Activated T-helper 1 cell treated with Interleukin-2 at 50 U/mL for 16 hours (primary cell): ENCODE data around the gene IL1RN.

Source experiments
- DNase-seq: peaks from one replicate; pipeline ENCODE4 v3.0.0-alpha.2; 2020; ENCODE audit warnings: low read depth

IL1RN gene

DNA sequence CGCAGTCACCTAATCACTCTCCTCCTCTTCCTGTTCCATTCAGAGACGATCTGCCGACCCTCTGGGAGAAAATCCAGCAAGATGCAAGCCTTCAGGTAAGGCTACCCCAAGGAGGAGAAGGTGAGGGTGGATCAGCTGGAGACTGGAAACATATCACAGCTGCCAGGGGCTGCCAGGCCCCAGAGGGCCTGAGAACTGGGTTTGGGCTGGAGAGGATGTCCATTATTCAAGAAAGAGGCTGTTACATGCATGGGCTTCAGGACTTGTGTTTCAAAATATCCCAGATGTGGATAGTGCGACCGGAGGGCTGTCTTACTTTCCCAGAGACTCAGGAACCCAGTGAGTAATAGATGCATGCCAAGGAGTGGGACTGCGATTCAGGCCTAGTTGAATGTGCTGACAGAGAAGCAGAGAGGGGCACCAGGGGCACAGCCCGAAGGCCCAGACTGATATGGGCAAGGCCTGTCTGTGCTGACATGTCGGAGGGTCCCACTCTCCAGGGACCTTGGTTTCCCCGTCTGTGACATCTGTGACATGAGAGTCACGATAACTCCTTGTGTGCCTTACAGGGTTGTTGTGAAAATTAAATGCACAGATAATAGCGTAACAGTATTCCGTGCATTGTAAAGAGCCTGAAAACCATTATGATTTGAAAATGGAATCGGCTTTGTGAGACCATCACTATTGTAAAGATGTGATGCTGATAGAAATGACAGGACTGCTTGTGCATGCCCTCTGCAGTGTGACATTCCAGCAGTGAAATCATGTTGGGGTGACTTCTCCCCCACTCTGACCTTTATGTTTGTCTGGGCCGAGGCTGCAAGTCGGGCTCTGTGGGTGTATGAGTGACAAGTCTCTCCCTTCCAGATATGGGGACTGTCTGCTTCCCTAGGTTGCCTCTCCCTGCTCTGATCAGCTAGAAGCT is 510 bp downstream of the IL1RN start:
- DNase-seq: no peak

DNA sequence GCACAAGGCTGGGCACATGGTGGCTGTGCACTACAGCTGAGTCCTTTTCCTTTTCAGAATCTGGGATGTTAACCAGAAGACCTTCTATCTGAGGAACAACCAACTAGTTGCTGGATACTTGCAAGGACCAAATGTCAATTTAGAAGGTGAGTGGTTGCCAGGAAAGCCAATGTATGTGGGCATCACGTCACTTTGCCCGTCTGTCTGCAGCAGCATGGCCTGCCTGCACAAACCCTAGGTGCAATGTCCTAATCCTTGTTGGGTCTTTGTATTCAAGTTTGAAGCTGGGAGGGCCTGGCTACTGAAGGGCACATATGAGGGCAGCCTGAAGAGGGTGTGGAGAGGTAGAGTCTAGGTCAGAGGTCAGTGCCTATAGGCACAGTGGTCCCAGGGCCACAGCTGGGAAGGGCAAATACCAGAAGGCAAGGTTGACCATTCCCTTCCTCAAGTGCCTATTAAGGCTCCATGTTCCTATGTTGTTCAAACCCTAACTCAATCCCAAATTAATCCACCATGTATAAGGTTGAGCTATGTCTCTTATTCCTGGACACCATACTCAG is 2.2 kb downstream of the IL1RN start:
- no peak for DNase-seq

DNA sequence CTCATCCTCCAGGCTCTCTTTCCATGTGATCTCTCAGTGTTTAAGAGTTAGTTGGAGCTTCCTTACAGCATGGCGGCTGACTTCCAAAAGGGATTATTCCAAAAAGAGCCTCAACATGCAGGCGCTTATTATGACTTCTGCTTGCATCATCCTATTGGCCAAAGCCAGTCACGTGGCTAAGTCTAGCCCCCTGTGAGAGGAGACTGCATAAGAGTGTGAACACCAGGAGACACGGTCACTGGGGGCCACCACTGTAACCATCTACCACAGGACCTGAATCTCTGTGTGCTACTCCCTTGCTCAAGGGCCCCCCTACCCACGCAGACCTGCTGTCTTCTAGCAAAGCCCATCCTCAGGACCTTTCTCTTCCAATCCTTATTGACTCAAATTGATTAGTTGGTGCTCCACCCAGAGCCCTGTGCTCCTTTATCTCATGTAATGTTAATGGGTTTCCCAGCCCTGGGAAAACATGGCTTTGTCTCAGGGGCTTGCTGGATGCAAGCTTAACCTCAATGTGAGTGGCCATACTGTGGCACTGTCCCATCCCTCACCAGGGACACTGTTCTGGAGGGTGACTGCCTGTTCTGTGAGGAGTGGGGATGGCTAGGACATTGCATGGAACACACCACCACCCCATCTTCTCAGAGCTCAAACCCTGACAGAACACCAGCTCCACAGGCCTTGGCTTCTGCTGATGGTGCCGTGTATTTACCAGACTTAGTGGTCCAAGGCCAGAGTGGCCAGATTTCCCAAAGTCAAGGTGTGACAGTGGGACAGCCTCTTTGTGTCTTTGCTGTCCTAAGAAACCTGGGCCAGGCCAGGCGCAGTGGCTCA is 4.2 kb downstream of the IL1RN start:
- DNase-seq: no peak

DNA sequence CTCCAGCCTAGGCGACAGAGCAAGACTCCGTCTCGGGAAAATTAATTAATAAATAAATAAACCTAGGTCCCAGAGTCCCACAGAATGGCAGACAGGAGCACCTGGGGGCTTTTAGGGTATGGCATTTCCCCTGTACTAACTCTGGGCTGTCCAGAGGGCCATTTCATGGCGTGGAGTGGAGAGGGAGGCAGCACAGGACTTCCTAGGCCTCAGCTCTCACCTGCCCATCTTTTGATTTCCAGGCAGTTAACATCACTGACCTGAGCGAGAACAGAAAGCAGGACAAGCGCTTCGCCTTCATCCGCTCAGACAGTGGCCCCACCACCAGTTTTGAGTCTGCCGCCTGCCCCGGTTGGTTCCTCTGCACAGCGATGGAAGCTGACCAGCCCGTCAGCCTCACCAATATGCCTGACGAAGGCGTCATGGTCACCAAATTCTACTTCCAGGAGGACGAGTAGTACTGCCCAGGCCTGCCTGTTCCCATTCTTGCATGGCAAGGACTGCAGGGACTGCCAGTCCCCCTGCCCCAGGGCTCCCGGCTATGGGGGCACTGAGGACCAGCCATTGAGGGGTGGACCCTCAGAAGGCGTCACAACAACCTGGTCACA is 5.1 kb downstream of the IL1RN start:
- no peak for DNase-seq

DNA sequence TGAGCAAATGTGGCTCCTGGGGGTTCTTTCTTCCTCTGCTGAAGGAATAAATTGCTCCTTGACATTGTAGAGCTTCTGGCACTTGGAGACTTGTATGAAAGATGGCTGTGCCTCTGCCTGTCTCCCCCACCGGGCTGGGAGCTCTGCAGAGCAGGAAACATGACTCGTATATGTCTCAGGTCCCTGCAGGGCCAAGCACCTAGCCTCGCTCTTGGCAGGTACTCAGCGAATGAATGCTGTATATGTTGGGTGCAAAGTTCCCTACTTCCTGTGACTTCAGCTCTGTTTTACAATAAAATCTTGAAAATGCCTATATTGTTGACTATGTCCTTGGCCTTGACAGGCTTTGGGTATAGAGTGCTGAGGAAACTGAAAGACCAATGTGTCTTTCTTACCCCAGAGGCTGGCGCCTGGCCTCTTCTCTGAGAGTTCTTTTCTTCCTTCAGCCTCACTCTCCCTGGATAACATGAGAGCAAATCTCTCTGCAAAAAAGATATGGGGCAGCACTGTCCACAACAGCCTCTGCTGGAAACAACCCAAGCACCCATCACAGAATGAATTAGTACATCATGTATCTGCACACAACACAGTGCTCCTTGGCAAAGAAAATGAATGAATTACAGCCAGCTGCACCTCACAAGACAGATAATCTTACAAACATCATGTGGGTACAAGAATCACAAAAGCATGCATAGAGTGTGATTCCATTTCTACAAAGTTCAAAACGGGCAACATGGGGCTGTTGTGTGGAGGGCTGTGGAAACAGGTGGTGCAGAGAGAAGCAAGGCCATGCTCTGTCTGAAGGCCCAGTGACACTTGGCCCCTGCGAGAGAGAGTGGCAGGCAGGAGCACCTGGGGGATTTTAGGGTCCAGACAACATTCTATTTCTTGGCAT is 6.6 kb downstream of the IL1RN start:
- no peak for DNase-seq

DNA sequence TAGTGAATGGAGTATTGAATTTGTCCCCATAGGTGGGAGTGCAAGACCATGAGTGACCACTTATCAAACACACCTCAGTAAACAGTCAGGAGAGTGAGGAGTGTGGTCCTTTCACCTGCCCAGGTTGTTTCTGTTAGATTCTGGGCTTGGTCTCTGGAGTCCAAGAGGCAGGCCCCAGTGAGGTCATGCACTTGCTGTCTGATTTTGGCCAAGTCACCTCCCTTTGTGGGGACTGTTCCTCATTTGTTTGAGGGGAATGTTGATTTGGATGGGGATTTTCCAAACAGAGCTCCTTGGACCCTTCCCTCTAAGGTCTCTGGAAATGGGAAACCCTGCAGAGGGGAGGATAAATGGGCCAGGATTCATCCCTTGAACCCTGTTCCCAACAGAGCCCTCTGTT is 7.3 kb downstream of the IL1RN start:
- no peak for DNase-seq

DNA sequence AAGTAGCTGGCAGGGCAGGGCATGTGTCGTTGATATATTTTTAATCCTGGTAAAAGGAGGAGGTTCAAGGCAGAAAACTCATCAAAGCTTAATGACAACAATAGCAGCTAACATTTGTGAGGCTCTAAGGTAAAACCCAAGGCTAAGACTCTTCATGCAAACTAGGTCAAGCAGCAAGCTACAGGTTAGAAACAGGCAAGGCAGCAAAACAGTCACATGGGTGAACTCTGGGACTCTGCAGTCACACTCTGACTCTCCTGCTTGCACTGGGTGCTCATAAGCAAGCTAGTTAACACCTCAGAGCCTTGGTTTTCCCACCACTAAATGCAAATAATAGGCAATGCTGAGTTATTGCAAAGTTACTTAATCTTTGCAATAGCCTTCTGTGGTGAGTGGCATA is 7.9 kb downstream of the IL1RN start:
- no peak for DNase-seq

DNA sequence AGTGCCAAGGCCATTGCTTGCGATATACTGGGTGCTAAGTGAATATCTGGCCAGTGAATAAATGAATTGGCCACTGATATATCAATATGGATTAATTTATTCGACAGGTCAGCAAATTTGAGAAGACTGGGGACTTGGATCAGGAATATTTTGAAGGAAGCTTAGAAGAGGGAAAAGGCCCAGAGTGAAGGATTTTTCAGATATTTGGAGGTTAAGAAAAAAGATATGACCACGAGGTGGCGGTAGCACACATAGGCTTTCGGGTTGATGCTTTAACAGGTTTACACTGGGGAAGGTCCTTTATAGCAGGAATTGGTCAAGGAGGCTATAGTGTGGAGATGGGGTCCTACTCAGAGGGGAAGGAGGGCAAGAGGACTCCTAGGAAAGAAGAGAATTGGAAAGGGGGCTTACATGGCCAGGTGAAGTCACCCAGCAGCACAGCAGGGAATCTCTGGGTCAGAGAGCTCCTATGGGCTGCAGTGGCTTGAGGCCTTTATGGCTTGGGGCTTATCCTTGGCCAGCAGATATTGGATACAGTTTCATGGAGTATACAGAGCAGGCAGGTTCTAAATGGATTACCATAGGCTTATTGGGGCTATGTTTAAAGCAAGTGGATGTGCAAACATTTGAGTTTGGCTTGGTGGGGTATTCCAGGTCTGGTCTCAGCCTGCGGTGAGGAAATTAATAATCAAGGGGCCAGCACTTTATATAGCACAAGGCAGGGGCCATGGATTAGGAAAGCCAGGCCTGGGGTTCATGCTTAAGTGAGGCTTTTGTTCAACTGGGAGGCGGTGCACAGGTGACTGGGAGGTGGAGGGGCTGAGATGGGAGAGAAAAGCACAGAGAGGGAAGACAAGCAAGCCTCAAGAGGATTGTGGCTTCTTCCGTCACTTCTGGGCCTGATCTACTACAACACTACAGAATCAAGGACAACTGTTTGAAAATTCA is 9.7 kb downstream of the IL1RN start:
- no peak for DNase-seq

DNA sequence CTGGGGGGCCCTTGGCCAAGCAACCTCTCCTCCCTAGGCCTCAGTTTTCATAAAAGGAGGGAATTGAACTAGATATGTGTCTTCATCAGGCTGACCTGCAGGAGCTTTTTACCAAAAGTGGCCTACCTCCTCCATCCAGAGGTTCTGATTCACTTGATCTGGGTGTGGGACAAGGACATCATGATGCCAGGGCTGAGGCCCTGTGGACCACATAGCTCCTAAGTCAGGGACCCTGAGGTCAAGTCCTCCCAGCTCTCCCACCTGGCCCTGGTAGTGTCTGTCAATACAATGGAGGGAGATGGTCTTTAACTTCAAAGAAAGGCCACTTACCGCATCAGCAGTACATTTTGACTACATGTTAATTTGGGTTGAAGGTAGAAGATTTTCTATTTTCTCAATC is 10.4 kb downstream of the IL1RN start:
- no peak for DNase-seq

DNA sequence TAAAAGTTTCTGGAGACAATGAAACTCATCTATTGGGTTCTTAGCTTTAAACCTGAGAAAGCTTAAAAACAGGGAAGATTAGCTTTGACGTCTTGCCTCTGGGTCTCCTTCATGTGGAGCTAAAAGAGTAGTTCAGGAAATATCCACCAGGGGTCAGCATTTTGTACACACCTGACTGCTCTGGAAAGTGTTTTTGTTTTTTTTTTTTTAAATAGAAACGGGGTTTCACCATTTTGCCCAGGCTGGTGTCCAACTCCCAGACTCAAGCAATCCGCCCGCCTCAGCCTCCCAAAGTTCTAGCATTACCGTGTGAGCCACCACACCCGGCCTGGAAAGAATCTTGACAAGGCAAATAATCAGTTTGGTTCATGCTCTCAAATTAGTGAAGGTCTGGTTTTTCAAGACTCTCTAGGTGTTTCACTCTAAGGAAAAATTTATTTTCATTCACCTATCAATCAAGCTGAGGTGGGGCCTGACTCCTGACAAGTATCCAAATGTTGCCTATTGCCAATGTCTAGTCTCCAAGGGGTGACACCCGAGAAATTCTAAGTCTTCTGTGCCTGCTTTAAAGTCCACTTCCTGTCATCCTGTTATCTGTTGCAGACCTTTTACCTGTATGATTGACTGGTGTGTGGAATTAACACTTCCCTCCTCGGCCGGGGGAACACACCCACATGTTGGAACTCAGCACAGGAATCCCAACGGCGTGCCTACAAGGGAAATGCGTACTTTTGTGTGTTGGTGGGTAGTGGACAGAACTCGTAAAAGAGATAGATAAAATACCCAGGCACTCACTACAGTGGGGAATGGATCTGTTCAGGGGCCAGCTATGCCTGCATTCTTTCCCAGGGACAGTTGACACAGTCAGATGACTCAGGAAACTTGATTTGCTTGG is 11.3 kb downstream of the IL1RN start:
- no peak for DNase-seq

DNA sequence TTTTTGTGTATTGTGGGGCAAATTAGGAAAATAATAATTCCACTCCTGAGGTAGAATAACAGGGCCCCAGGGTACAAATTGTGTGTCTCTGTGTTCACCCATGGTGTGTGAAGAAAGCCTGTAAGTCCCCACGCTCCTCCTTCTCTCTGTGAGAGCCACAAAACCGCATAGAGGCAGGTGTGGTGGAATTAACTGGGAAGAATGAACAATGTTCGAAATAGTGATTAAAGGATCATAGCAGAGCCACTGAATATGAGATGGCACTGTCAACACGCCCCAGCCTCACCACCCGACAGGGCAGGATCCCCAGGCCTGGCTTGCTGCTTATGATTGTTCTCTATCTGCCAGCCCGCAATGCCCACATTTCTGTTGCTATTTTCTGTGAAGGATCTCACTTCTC is 14.1 kb downstream of the IL1RN start:
- no peak for DNase-seq

DNA sequence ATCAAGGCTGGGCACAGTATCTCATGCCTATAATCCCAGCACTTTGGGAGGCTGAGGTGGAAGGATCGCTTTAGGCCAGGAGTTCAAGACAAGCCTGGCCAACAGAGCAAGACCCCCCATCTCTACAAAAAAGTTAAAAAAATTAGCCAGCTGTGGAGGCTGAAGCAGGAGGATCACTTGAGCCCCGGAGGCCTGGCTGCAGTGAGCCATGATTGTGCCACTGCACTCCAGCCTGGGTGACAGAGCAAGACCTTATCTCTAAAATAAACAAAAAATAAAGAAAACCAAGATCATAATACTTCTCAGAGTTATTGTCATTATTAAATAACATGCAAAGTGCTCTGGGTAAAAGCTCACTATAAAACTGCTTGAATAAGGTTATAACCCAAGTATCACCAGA is 14.9 kb downstream of the IL1RN start:
- DNase-seq: no peak

DNA sequence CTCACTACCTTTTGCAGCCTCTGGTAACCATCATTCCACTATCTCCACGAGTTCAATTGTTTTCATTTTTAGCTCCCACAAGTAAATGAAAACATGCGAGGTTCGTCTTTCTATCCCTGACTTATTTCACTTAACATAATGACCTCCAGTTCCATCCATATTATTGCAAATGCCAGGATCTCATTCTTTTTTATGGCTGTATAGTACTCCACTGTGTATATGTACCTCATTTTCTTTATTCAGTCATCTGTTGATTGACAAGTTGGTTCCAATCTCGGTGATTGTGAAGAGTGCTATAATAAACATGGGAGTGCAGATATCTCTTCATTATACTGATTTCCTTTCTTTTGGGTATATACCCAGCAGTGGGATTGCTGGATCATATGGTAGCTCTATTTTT is 16.9 kb downstream of the IL1RN start:
- DNase-seq: no peak

DNA sequence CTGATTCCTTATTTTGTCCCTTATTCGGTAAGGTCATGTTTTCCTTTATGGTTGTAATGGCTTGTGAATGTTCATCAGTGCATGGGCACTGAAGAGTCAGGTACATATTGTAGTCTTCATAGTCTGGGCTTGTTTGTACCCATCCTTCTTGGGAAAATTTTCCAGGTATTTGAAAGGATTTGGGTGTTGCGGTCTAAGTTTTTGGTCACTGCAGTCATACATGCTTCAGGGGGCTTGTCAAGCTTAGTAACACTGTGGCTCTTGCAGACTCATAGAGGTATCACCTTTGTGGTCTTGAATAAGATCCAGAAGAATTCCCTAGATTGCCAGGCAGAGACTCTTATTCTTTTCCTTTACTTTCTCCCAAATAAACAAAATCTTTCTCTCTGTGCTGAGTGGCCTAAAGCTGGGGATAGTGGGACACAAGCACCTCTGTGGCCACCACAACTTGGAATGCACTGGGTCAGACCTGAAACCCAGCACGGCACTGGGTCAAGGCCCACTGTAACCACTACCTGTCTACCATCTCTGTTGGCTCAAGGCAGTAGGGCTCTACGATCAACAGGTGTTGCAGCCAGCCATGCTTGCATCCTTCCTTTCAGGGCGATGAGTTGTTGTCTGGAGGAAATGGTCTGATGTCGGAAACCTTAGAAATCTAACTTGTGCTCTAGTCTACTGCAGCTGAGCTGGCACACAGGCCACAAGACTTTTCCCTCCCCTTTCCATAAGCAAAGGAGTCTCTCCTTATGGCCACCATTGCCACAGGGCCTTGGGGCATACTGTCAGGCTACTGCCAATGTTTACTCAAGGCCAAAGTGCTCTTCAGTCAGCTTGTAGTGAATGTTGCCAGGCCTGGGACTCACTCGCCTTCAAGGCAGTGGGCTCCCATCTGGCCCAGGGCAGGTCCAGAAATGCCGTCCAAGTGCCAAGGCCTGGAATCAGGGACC is 21.5 kb downstream of the IL1RN start:
- DNase-seq: no peak

DNA sequence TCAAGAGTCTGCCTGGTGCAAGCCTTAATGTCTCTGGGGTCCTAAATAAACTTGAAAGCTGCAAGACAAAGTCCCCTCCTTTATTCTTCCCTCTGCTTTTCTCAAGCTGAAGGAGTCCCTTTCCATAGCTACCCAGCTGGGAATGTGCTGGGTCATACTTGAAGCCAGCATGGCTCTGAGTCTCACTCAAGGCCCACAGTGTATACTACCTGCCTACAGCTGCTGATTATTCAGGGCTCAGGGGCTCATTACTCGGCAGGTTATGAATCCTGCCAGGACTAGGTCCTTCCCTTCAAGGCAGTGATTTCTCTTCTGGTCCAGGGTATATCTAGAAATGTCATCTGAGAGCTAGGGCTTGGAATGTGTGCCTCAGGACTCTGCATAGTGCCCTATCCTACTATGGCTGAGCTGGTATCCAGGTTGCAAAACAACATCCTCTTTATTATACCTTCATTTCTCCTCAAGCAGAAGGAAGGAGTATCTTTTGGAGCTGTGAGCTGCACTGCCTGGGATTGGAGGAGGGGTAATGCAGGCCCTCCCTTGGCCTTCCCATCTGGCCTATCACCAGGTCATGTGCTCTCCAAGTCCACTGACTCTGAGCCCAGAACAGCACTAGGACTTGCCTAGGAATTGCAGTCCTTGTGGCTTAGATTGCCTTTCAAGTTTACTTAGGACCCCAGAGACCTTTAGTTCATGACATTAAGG is 22.3 kb downstream of the IL1RN start:
- DNase-seq: no peak

DNA sequence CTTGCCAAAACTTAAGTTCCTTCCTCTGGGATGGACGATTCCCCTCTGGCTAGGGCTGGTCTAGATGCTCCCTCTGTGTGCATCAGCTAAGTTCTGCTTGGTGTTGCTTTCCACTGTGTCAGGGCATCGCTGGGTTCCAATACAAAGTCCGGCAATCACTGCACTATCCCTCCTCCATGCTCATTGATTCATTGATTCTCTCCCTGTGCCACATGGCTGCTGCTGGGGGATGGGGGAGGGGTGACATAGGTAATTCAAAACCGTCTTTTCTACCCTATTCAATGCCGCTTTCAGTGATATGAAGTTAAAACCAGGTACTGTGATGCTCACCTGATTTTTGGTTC is 22.8 kb downstream of the IL1RN start:
- DNase-seq: no peak

DNA sequence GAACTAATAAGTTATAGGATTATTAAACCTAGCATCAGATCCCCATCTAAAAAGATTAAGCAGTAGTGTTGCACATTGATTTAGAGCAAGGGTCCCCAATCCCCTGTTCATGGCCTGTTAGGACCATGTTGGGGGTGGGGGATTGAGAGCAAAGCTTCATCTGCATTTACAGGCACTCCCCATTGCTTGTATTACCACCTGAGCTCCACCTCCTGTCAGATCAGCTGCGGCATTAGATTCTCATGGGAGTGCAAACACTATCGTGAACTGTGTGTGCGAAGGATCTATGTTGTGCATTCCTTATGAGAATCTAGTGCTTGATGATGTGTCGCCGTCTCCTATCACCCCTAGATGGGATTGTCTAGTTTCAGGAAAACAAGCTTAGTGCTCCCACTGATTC is 27.9 kb downstream of the IL1RN start:
- DNase-seq: no peak
